WTC11 (cell line): ENCODE data around the gene AP5Z1. TPM values are rescaled to one million over a fixed set of nuclear protein-coding genes. Genes with fewer than 3 reads are reported as not detected.

Source experiments
- AFF4 ChIP-seq: sonication (generic); formaldehyde crosslinking; IDR thresholded peaks from 2 replicates; pipeline ENCODE4 v1.8.1; 2023; ENCODE audit warnings: mild to moderate bottlenecking, missing genetic modification reagents, borderline replicate concordance
- ATF6 ChIP-seq: sonication (generic); formaldehyde crosslinking; IDR thresholded peaks from 2 replicates; pipeline ENCODE4 v1.8.1; 2023; ENCODE audit warnings: mild to moderate bottlenecking, missing genetic modification reagents
- EMX1 ChIP-seq: fragments of 250-450 bp; sonication (Bioruptor Pico); IDR thresholded peaks from 2 replicates; pipeline ENCODE4 v1.8.0; 2021; ENCODE audit warnings: mild to moderate bottlenecking
- FOXP4 ChIP-seq: sonication (generic); formaldehyde crosslinking; IDR thresholded peaks from 2 replicates; pipeline ENCODE4 v1.8.0; 2022; ENCODE audit warnings: mild to moderate bottlenecking, missing genetic modification reagents
- SMAD4 ChIP-seq: sonication (generic); formaldehyde crosslinking; IDR thresholded peaks from 2 replicates; pipeline ENCODE4 v1.8.0; 2022; ENCODE audit warnings: mild to moderate bottlenecking, missing genetic modification reagents
- STAT6 ChIP-seq: sonication (generic); formaldehyde crosslinking; conservative IDR thresholded peaks from 2 replicates; pipeline ENCODE4 v1.8.1; 2023; ENCODE audit warnings: mild to moderate bottlenecking, low read depth, missing genetic modification reagents, moderate library complexity
- TEAD1 ChIP-seq: sonication (generic); formaldehyde crosslinking; IDR thresholded peaks from 2 replicates; pipeline ENCODE4 v1.8.0; 2022; ENCODE audit warnings: mild to moderate bottlenecking, missing genetic modification reagents
- USF2 ChIP-seq: sonication (generic); formaldehyde crosslinking; IDR thresholded peaks from 2 replicates; pipeline ENCODE4 v1.8.1; 2023; ENCODE audit warnings: mild to moderate bottlenecking, missing genetic modification reagents, moderate library complexity
- ZNF138 ChIP-seq: sonication (generic); formaldehyde crosslinking; conservative IDR thresholded peaks from 2 replicates; pipeline ENCODE4 v1.8.1; 2022; ENCODE audit warnings: mild to moderate bottlenecking, moderate library complexity, missing genetic modification reagents
- ZNF512 ChIP-seq: sonication (generic); formaldehyde crosslinking; IDR thresholded peaks from 2 replicates; pipeline ENCODE4 v1.8.1; 2022; ENCODE audit warnings: missing genetic modification reagents, borderline replicate concordance
- ZNF532 ChIP-seq: fragments of 250-450 bp; sonication (Bioruptor Pico); IDR thresholded peaks from 2 replicates; pipeline ENCODE4 v1.9.0; 2021; ENCODE audit warnings: mild to moderate bottlenecking, borderline replicate concordance
- ZSCAN18 ChIP-seq: fragments of 250-450 bp; sonication (Bioruptor Pico); IDR thresholded peaks from 2 replicates; pipeline ENCODE4 v2.1.2; 2022; ENCODE audit warnings: mild to moderate bottlenecking, moderate library complexity
- total RNA-seq: library from RNA; stranded (reverse); gene quantifications from 3 replicates; pipeline ENCODE4 v1.2.3, GENCODE V29; 2021

The AP5Z1 gene
- total RNA-seq, 1 experiment from 2014 or later: 29.4 TPM

- no peak for TF ChIP-seq ZNF532 (CRISPR knock-in tag)
- TF ChIP-seq USF2 (CRISPR knock-in tag): no peak
- no peak for TF ChIP-seq FOXP4 (CRISPR knock-in tag)
- TF ChIP-seq SMAD4 (CRISPR knock-in tag): no peak
- no peak for TF ChIP-seq ZNF512 (CRISPR knock-in tag)
- no peak for TF ChIP-seq ZNF138 (CRISPR knock-in tag)
- TF ChIP-seq EMX1 (CRISPR knock-in tag): no peak
- TF ChIP-seq ZSCAN18 (CRISPR knock-in tag): no peak
- TF ChIP-seq STAT6 (CRISPR knock-in tag): no peak
- TF ChIP-seq ATF6 (CRISPR knock-in tag): no peak
- no peak for TF ChIP-seq AFF4 (CRISPR knock-in tag)
- no peak for TF ChIP-seq TEAD1 (CRISPR knock-in tag)
Observed at GRCh38 chr7:4726566-4726965, 48.9 kb upstream of the AP5Z1 start (continued).
